Adipocyte (in vitro differentiated cells): Measurements from ENCODE around the gene MACO1.
A peak's percentile ranks its signal among the peaks of the same experiment; 100 is the strongest.
"Not testable (repeated sequence)": the region's sequence is repeated elsewhere in the genome, so short reads cannot be mapped to it uniquely, and the experiment has no call there.

Experiments used
- DNase-seq: peaks from one replicate; pipeline ENCODE4 v3.0.0-alpha.2; 2015; ENCODE audit warnings: low read depth
- H3K27me3 ChIP-seq: replicated peaks from 2 replicates; pipeline ENCODE4 v1.7.0; 2013; ENCODE audit warnings: mild to moderate bottlenecking, low read length, moderate library complexity; ENCODE audit not compliant: control insufficient read depth, insufficient read depth
- H3K36me3 ChIP-seq: 2 replicates; pipeline ENCODE4 v1.7.0; 2013; ENCODE audit warnings: low read length, mild to moderate bottlenecking, moderate library complexity; ENCODE audit not compliant: control insufficient read depth, insufficient read depth, severe bottlenecking
- H3K4me1 ChIP-seq: 2 replicates; pipeline ENCODE4 v1.7.0; 2013; ENCODE audit warnings: mild to moderate bottlenecking, low read length, moderate library complexity; ENCODE audit not compliant: control insufficient read depth, insufficient read depth
- H3K4me3 ChIP-seq: 2 replicates; pipeline ENCODE4 v1.7.0; 2013; ENCODE audit warnings: mild to moderate bottlenecking, low read length, moderate library complexity
- H3K9ac ChIP-seq: 2 replicates; pipeline ENCODE4 v1.7.0; 2013; ENCODE audit warnings: mild to moderate bottlenecking, low read length, moderate library complexity
- H3K9me3 ChIP-seq: 2 replicates; pipeline ENCODE4 v1.7.0; 2013; ENCODE audit warnings: mild to moderate bottlenecking, low read length, moderate library complexity; ENCODE audit not compliant: control insufficient read depth

Gene MACO1

DNA sequence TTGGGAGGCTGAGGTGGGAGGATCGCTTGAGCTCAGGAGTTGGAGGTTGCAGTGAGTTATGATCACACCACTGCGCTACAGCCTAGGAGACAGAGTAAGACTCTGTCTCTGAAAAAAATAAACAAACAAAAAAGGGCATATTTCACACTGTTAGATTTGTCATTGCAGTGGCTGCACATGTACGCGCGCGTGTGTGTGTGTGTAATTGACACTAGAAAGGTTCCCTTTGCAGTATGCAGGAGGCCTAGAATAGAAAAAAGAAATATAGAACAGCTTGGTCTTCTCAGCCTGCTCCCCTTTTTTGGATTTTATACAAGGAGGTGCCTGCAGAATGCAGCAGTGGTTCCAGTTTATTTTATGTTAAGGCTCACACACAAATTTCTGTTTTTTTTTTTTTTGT, 8.6 kb downstream of the MACO1 start:
- Histone ChIP-seq H3K4me3 (no peak overlapping the region), H3K27me3 (no peaks in the 10 kb centered on the region), H3K9ac (no peak overlapping the region), H3K4me1 (peaks cover 26% of the 10 kb centered on the region), H3K9me3 (no peaks in the 10 kb centered on the region), H3K36me3 (no peaks in the 10 kb centered on the region)
- DNase-seq, result no peak

DNA sequence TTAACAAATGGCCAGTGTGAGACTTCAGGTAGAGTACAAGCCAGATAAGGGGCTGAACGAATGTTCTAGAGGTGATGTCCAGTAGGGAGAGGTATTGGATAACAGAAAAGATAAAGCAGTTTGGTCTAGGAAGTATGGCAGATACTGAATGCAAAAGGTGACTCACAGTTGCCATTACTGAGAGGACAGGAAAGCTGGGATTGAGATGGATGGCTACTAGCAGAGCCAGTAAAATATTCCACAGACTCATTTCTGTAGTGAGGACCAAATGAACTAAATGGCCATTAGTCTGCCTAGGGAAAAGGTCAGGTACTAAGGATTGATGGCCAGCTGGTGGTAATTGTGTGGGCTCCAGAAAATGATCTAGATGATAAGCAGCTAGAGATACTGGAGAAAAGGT, 11.5 kb downstream of the MACO1 start:
- peaks cover 7% of the 10 kb centered on the region for H3K4me1 ChIP-seq
- DNase-seq, result no peak
- H3K27me3 ChIP-seq, result no peaks in the 10 kb centered on the region
- H3K9ac ChIP-seq, result no peak overlapping the region
- H3K36me3 ChIP-seq, result no peaks in the 10 kb centered on the region
- H3K9me3 ChIP-seq, result no peaks in the 10 kb centered on the region
- no peak overlapping the region for H3K4me3 ChIP-seq

DNA sequence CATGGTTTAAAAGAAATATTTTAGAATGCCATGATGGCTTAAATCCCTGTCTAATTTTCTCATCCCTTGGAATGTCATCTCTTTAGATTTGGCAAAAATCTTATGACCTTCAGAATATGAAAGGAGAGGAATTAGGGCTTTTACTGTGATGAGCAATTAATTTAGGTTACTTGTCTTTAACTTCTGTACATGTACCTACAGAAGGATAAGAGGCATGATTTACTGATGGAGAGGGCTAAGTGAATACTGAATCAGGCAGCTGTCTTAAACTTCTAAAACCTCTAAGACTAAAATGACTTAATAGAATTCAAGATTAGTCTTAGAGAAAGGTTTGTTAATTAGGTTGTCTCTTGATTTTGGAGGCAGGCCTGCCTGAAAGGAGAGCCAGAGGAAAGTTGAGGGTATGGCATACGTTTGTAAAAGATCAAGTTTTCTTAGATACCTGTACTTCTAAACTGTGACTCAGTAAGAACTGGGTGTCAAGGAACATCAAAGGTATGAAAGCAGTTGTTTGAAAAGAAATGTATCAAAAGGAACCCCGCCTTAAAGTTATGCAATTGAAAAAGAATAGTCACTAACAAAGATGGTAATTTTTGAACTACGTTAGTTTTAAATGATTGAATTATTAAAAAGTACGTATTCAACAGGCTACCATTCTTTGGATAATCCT, 12.5 kb downstream of the MACO1 start:
- Histone ChIP-seq H3K27me3 (no peaks in the 10 kb centered on the region), H3K36me3 (no peaks in the 10 kb centered on the region), H3K9ac (no peak overlapping the region), H3K9me3 (no peaks in the 10 kb centered on the region), H3K4me3 (no peak overlapping the region), H3K4me1 (peaks cover 7% of the 10 kb centered on the region)
- DNase-seq, result no peak

- not testable (repeated sequence) for H3K27me3 ChIP-seq, H3K36me3 ChIP-seq, H3K4me1 ChIP-seq, H3K4me3 ChIP-seq, DNase-seq, H3K9me3 ChIP-seq, H3K9ac ChIP-seq
These were observed 13.9 kb downstream of the MACO1 start for GRCh38 chr1:25444604-25445003.

- Histone ChIP-seq H3K36me3 (peaks cover 6% of the 10 kb centered on the region), H3K4me3 (no peak overlapping the region), H3K9me3 (no peaks in the 10 kb centered on the region), H3K4me1 (peaks cover 7% of the 10 kb centered on the region), H3K27me3 (no peaks in the 10 kb centered on the region), H3K9ac (no peak overlapping the region)
- peak; percentile 23 for DNase-seq
These were observed 15.4 kb downstream of the MACO1 start for GRCh38 chr1:25445993-25446538.

DNA sequence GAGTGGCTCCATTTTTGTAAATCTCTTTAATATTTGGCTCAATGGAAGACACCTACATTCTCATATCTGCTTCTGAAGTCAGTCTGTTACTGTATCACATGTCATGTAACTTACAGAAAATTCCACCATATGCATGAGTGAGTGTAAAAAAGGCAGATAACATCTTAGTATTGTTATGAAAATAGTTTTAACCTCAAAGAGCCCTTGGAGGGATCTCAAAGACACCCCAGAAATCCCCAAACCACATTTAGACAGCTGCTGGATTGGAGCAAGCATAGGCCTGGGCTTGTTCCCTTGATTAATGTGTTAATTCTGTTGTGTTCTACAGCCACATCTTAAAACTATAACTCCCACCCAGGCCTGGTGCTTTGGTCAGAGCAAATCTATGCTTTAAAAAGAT, 16.9 kb downstream of the MACO1 start:
- H3K9me3 ChIP-seq, result no peaks in the 10 kb centered on the region
- no peaks in the 10 kb centered on the region for H3K27me3 ChIP-seq
- no peak for DNase-seq
- no peak overlapping the region for H3K4me3 ChIP-seq
- peaks cover 7% of the 10 kb centered on the region for H3K4me1 ChIP-seq
- H3K36me3 ChIP-seq, result peaks cover 6% of the 10 kb centered on the region
- H3K9ac ChIP-seq, result no peak overlapping the region

DNA sequence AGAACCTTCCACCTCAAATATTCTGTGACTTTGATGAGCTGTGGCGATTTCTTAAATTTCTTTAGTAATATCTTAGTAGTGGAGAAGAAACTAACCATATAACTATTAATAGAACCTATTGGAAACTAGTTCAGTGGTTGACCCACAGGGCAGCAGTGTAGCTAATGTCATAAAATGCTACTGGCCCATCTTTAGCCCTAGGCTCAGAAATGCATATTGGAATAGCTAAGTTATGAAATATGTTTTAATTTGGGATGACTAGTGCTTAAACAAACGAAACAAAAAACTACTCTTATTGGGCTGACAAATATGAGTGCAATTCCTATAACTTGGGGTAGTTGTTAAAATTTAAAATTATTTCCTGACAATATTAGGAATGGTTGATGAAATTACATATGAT, 20.2 kb downstream of the MACO1 start:
- no peak overlapping the region for H3K9ac ChIP-seq
- peaks cover 19% of the 10 kb centered on the region for H3K36me3 ChIP-seq
- H3K9me3 ChIP-seq, result no peaks in the 10 kb centered on the region
- peak; percentile 24 for DNase-seq
- H3K27me3 ChIP-seq, result no peaks in the 10 kb centered on the region
- peaks cover 4% of the 10 kb centered on the region for H3K4me1 ChIP-seq
- H3K4me3 ChIP-seq, result no peak overlapping the region

DNA sequence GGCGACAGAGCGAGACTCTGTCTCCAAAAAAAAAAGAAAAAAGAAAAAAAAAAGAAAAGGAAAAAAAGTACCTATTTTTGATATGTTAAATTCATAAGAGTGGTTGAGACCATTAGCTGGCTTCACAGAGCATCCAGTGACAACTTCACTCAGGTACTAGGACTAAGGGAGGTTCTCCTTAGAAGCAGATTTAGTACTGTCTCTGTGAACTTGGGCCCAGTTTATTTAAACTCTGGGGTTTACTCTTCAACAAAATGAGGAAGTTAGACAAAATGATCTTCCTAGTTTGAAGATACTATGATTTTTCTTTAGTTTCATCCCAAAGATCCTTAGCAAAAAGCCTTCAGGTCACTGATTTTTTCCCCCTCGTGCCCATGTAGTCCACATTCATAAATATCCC, 21.2 kb downstream of the MACO1 start:
- H3K9ac ChIP-seq, result no peak overlapping the region
- no peaks in the 10 kb centered on the region for H3K27me3 ChIP-seq
- H3K36me3 ChIP-seq, result peaks cover 28% of the 10 kb centered on the region
- no peaks in the 10 kb centered on the region for H3K9me3 ChIP-seq
- H3K4me1 ChIP-seq, result no peaks in the 10 kb centered on the region
- DNase-seq, result no peak
- no peak overlapping the region for H3K4me3 ChIP-seq

- peaks cover 49% of the 10 kb centered on the region for H3K36me3 ChIP-seq
- H3K27me3 ChIP-seq, result no peaks in the 10 kb centered on the region
- no peak overlapping the region for H3K9ac ChIP-seq
These were observed 25.8 kb downstream of the MACO1 start for GRCh38 chr1:25456502-25456901.

DNA sequence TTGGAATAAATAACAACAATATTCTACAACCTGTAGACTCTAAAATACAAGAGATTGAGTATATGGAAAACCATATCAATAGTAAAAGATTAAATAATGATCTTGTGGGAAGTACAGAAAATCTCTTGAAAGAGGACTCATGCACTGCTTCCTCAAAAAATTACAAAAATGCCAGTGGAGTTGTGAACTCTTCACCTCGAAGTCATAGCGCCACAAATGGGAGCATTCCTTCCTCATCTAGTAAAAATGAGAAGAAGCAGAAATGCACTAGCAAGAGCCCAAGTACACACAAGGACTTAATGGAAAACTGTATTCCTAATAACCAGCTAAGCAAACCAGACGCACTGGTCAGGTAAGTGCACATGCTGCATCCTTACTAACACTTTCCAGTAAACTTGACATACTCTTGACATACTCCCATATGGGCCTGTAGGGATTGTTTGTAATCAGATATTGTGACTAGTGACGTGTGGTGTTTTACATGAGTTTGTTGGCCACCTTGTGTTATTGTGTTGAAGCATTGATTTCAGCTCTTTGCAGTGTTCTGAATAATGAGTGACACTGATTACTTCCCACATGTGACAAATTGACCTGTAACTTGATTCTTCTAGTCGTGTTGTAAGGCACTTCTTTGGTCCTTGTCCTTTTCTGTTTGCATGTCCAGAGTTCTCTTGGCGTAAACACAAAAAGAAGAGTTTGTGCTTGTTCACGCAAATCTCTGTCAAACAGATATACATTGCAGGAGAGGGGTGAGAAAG, 28.0 kb downstream of the MACO1 start:
- Histone ChIP-seq H3K27me3 (no peaks in the 10 kb centered on the region), H3K9ac (no peak overlapping the region), H3K36me3 (peaks cover 49% of the 10 kb centered on the region), H3K9me3 (no peaks in the 10 kb centered on the region), H3K4me1 (peaks cover 4% of the 10 kb centered on the region), H3K4me3 (no peak overlapping the region)
- peak; percentile 28 for DNase-seq

More at GRCh38 chr1:25456502-25456901, 25.8 kb downstream of the MACO1 start:
- no peak overlapping the region for H3K4me3 ChIP-seq
- H3K9me3 ChIP-seq, result no peaks in the 10 kb centered on the region
- no peak for DNase-seq
- peaks cover 4% of the 10 kb centered on the region for H3K4me1 ChIP-seq

DNA sequence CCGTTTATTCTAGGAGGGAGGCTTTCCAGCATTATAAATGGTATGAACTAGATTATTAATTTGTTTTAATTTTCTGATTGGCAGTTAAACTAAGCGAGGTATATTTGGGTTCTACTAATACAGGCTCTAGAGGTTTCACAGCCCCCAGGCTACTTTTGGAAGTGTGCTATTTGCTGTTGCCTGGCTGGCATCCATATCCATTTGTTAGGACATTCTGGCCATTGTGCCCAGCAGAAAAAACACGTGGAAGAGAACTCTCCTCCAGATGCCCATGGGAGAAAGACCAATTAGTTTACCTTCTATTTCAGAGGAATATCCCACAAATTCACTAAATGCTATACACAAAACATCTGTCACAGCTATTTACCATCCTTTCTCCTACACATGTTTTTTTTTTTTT, 29.3 kb downstream of the MACO1 start:
- Histone ChIP-seq H3K36me3 (peaks cover 44% of the 10 kb centered on the region), H3K9me3 (no peaks in the 10 kb centered on the region), H3K4me1 (peaks cover 4% of the 10 kb centered on the region), H3K9ac (no peak overlapping the region), H3K4me3 (no peak overlapping the region), H3K27me3 (no peaks in the 10 kb centered on the region)
- DNase-seq, result no peak
